ENCODE data around the gene VCP.

DNA sequence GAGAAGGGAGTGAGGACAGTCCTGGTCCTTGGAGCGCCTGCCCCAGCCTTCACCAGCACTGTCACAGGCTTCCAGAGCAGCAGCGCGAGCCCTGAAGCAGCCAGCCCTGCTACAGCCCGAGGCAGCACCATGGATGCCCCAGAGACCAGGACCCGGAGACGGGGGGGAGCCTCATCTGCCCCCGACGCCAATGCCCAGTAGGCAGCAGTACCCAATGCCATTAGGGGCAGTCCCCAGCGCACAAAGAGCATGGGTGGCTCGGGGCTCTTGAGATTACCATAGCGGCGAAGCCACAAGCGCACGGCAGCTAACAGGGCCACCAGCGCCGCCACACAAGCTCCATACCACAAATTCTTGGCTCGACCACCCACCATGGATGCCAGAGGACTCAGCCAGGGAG lies 19.1 kb upstream of the VCP start:
- TF ChIP-seq EWSR1 (IDR thresholded peaks at IDR 0.05; ENCODE audit: borderline replicate concordance, low read depth, partially characterized antibody) = no peak
- no peak for TF ChIP-seq EZH2 (IDR thresholded peaks at IDR 0.05; ENCODE audit: borderline replicate concordance, low read depth, low read length)
- no peak for TF ChIP-seq NFE2L1 (tag; IDR thresholded peaks at IDR 0.05; ENCODE audit: borderline replicate concordance, low read depth)
- TF ChIP-seq, protein P1, sequence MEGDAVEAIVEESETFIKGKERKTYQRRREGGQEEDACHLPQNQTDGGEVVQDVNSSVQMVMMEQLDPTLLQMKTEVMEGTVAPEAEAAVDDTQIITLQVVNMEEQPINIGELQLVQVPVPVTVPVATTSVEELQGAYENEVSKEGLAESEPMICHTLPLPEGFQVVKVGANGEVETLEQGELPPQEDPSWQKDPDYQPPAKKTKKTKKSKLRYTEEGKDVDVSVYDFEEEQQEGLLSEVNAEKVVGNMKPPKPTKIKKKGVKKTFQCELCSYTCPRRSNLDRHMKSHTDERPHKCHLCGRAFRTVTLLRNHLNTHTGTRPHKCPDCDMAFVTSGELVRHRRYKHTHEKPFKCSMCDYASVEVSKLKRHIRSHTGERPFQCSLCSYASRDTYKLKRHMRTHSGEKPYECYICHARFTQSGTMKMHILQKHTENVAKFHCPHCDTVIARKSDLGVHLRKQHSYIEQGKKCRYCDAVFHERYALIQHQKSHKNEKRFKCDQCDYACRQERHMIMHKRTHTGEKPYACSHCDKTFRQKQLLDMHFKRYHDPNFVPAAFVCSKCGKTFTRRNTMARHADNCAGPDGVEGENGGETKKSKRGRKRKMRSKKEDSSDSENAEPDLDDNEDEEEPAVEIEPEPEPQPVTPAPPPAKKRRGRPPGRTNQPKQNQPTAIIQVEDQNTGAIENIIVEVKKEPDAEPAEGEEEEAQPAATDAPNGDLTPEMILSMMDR (IDR thresholded peaks at IDR 0.05 in 2 of 3, conservative IDR thresholded peaks at IDR 0.05 in 1 of 3; ENCODE audit: insufficient read depth in 2 of 3, low read depth in 1 of 3, low read length in 3 of 3) = no peak
- no peak for TF ChIP-seq KAT7 (CRISPR knock-in tag; IDR thresholded peaks at IDR 0.05; ENCODE audit: borderline replicate concordance)
- TF ChIP-seq ZNF584 (CRISPR knock-in tag; IDR thresholded peaks at IDR 0.05; ENCODE audit: low read depth) = no peak
- TF ChIP-seq RBM22 (IDR thresholded peaks at IDR 0.05; ENCODE audit: low read depth, low read length, poor library complexity, severe bottlenecking) = no peak
- TF ChIP-seq ZSCAN32 (CRISPR knock-in tag; IDR thresholded peaks at IDR 0.05) = no peak
- TF ChIP-seq HIVEP1 (CRISPR knock-in tag; IDR thresholded peaks at IDR 0.05) = no peak
- no peak for TF ChIP-seq ZNF507 (tag; conservative IDR thresholded peaks at IDR 0.05)
- TF ChIP-seq CHD2 (IDR thresholded peaks at IDR 0.05; ENCODE audit: low read depth, low read length) = no peak
- TF ChIP-seq ARID1B (IDR thresholded peaks at IDR 0.05) = no peak

All from K562 (cell line).